HCT116 (cell line): ENCODE measurements around the gene CAPN5. TPM values are rescaled to one million over a fixed set of nuclear protein-coding genes. Genes with fewer than 3 reads are reported as not detected.

Source experiments
- ATAC-seq: fragments of 200-7000 bp; cut with Tn5 transposase; 2 replicates; pipeline ENCODE4 v1.9.1; 2020; ENCODE audit warnings: mild to moderate bottlenecking, moderate library complexity
- BruUV-seq: library from RNA; stranded (reverse); fragments of 400-500 nt; replicated peaks from 2 replicates; lab custom pipeline; 2021; lab: Mats Ljungman, UMichigan
- CTCF ChIA-PET: fragments of 300-600 bp; sonication (Branson Sonifier 250); formaldehyde crosslinking; loops from one replicate; lab custom pipeline; 2021; ENCODE audit warnings: antibody characterized with exemption; lab: Charles Lee
- POLR2A ChIA-PET: fragments of 300-600, 350-600 bp; sonication (Branson Sonifier 250); formaldehyde crosslinking; loops from one replicate; lab custom pipeline; 2021; ENCODE audit warnings: antibody characterized with exemption; lab: Charles Lee
- RAD21 ChIA-PET, 2 experiments: fragments of 300-600 bp; sonication (Branson Sonifier 250); formaldehyde crosslinking; loops; one replicate each; lab custom pipeline; 2023; ENCODE audit warnings: low total read pairs in 2 of 2; ENCODE audit not compliant: uncharacterized antibody in 2 of 2, unreplicated experiment in 2 of 2, low non-redundant PET in 1 of 2; lab: Charles Lee
- DNase-seq: peaks from one replicate; pipeline ENCODE4 v3.0.0-alpha.2; 2010; ENCODE audit warnings: low read depth, low spot score
- H2AFZ ChIP-seq: fragments of 200-600 bp; shearing (Covaris generic), sonication (generic); 2 replicates; pipeline ENCODE4 v1.6.1; 2017; ENCODE audit warnings: low read depth, mixed run types, mixed read lengths, antibody characterized with exemption, low read length; ENCODE audit not compliant: poor library complexity, severe bottlenecking
- H3K27ac ChIP-seq: 2 replicates; pipeline ENCODE4 v1.5.1; 2012; ENCODE audit warnings: low read depth, low read length
- H3K27me3 ChIP-seq: fragments of 200-600 bp; sonication (generic); 2 replicates; pipeline ENCODE4 v1.6.1; 2016; ENCODE audit warnings: mixed run types, low read length, mixed read lengths; ENCODE audit not compliant: insufficient read depth
- H3K36me3 ChIP-seq, 2 experiments: fragments of 200-500 bp in 1 of 2; fragments of 200-600 bp in 1 of 2; sonication (Bioruptor generic) in 1 of 2; sonication (generic) in 1 of 2; 2 replicates each; pipeline versions ENCODE4 v1.5.1 to v1.6.1; 2014 to 2016; ENCODE audit warnings: low read length in 2 of 2, inconsistent platforms in 1 of 2, mixed read lengths in 1 of 2, mixed run types in 1 of 2; ENCODE audit not compliant: insufficient read depth in 2 of 2, control insufficient read depth in 1 of 2
- H3K4me1 ChIP-seq, 2 experiments: fragments of 200-600 bp in 1 of 2; sonication (generic) in 1 of 2; 2 replicates each; pipeline versions ENCODE4 v1.5.1 to v1.6.1; 2012 to 2017; ENCODE audit warnings: low read length in 2 of 2, inconsistent platforms in 1 of 2, mild to moderate bottlenecking in 1 of 2, mixed read lengths in 1 of 2, mixed run types in 1 of 2, moderate library complexity in 1 of 2; ENCODE audit not compliant: insufficient read depth in 2 of 2, control insufficient read depth in 1 of 2
- H3K4me2 ChIP-seq: fragments of 200-600 bp; sonication (generic); 2 replicates; pipeline ENCODE4 v1.6.1; 2017; ENCODE audit warnings: mixed run types, low read length, mixed read lengths
- H3K4me3 ChIP-seq, 2 experiments: fragments of 200-600 bp in 1 of 2; sonication (generic) in 1 of 2; replicated peaks in 1 of 2; 2 replicates each; pipeline ENCODE4 v1.5.1; 2011 to 2016; ENCODE audit warnings: low read length in 2 of 2, control low read depth in 1 of 2, low read depth in 1 of 2, mild to moderate bottlenecking in 1 of 2, mixed read lengths in 1 of 2, mixed run types in 1 of 2
- H3K79me2 ChIP-seq: fragments of 200-600 bp; sonication (generic); 2 replicates; pipeline ENCODE4 v1.6.1; 2017; ENCODE audit warnings: mild to moderate bottlenecking, mixed run types, low read length, moderate library complexity, mixed read lengths; ENCODE audit not compliant: insufficient read depth
- H3K9ac ChIP-seq: fragments of 200-600 bp; sonication (generic); 2 replicates; pipeline ENCODE4 v1.6.1; 2016; ENCODE audit warnings: low read length, mixed read lengths
- H3K9me2 ChIP-seq: fragments of 200-600 bp; sonication (generic), shearing (Covaris generic); 2 replicates; pipeline ENCODE4 v1.6.1; 2017; ENCODE audit warnings: mixed run types, mild to moderate bottlenecking, moderate library complexity; ENCODE audit not compliant: insufficient read depth
- H3K9me3 ChIP-seq, 2 experiments: fragments of 200-500 bp in 1 of 2; fragments of 200-600 bp in 1 of 2; sonication (Bioruptor generic) in 1 of 2; sonication (generic) in 1 of 2; 2 replicates each; pipeline ENCODE4 v1.6.1; 2014 to 2017; ENCODE audit warnings: low read length in 2 of 2, mixed read lengths in 2 of 2, inconsistent platforms in 1 of 2, low read depth in 1 of 2, mild to moderate bottlenecking in 1 of 2, mixed run types in 1 of 2, moderate library complexity in 1 of 2; ENCODE audit not compliant: control insufficient read depth in 1 of 2, insufficient read depth in 1 of 2
- H4K20me1 ChIP-seq: fragments of 200-600 bp; sonication (generic), shearing (Covaris generic); 2 replicates; pipeline ENCODE4 v1.6.1; 2017; ENCODE audit warnings: mixed run types, mild to moderate bottlenecking, moderate library complexity; ENCODE audit not compliant: insufficient read depth
- CBX3 ChIP-seq: IDR thresholded peaks from 2 replicates; pipeline ENCODE4 v1.6.1; 2012; ENCODE audit warnings: low read depth
- CEBPB ChIP-seq: IDR thresholded peaks from 2 replicates; pipeline ENCODE4 v1.6.1; 2012; ENCODE audit warnings: low read depth
- EZH2 ChIP-seq: fragments of 200-600 bp; sonication (generic); IDR thresholded peaks from 2 replicates; pipeline ENCODE4 v1.6.1; 2017; ENCODE audit warnings: antibody characterized with exemption, mixed run types
- FOSL1 ChIP-seq: IDR thresholded peaks from 2 replicates; pipeline ENCODE4 v1.6.1; 2012; ENCODE audit warnings: low read depth
- JUND ChIP-seq: IDR thresholded peaks from 2 replicates; pipeline ENCODE4 v1.6.1; 2012
- POLR2AphosphoS5 ChIP-seq: IDR thresholded peaks from 2 replicates; pipeline ENCODE4 v1.6.1; 2011; ENCODE audit warnings: mild to moderate bottlenecking, low read depth, low read length, moderate library complexity
- RAD21 ChIP-seq: IDR thresholded peaks from 2 replicates; pipeline ENCODE4 v1.6.1; 2012; ENCODE audit warnings: low read depth, mild to moderate bottlenecking
- SIN3A ChIP-seq: IDR thresholded peaks from 2 replicates; pipeline ENCODE4 v1.6.1; 2012; ENCODE audit warnings: low read depth
- SP1 ChIP-seq: IDR thresholded peaks from 2 replicates; pipeline ENCODE4 v1.6.1; 2012; ENCODE audit warnings: low read depth
- TCF7L2 ChIP-seq: IDR thresholded peaks from 2 replicates; pipeline ENCODE4 v1.7.0; 2011; ENCODE audit warnings: borderline replicate concordance, inconsistent platforms; ENCODE audit not compliant: insufficient read depth, insufficient read length; ENCODE audit errors: extremely low read depth
- YY1 ChIP-seq: IDR thresholded peaks from 2 replicates; pipeline ENCODE4 v1.6.1; 2011; ENCODE audit warnings: low read length, low read depth, moderate library complexity, mild to moderate bottlenecking; ENCODE audit not compliant: insufficient replicate concordance; ENCODE audit errors: extremely low read depth
- ZFX ChIP-seq: fragments of 450-650 bp; IDR thresholded peaks from 2 replicates; pipeline ENCODE4 v1.6.1; 2017
- ZNF274 ChIP-seq: fragments of 200-500 bp; sonication (Bioruptor generic); IDR thresholded peaks from 2 replicates; pipeline ENCODE4 v1.6.1; 2014; ENCODE audit warnings: mild to moderate bottlenecking, low read depth, low read length, inconsistent platforms
- intact Hi-C: fragments of 100-400 bp; cut with micrococcal nuclease; formaldehyde crosslinking; loops from 2 replicates; pipeline ENCODE4 v1.10.0; 2022
- total RNA-seq: library from RNA; stranded (reverse); gene quantifications from one replicate; pipeline ENCODE4 v1.2.1, GENCODE V29; 2021; ENCODE audit not compliant: unreplicated experiment
- TF ChIP-seq, protein P1 (sequence below), 3 experiments: fragments of 200-600 bp in 1 of 3; sonication (generic) in 1 of 3; IDR thresholded peaks in 2 of 3; conservative IDR thresholded peaks in 1 of 3; 2 replicates each; pipeline ENCODE4 v1.5.1; 2012 to 2017; ENCODE audit warnings: low read depth in 2 of 3, low read length in 2 of 3, antibody characterized with exemption in 1 of 3, borderline replicate concordance in 1 of 3, control low read depth in 1 of 3, mild to moderate bottlenecking in 1 of 3, mixed read lengths in 1 of 3, mixed run types in 1 of 3, moderate library complexity in 1 of 3; ENCODE audit not compliant: insufficient read depth in 1 of 3
- TF ChIP-seq, protein P2 (sequence below): IDR thresholded peaks from 2 replicates; pipeline ENCODE4 v1.6.1; 2012
- TF ChIP-seq, protein P3 (sequence below): IDR thresholded peaks from 2 replicates; pipeline ENCODE4 v1.6.1; 2012; ENCODE audit warnings: low read depth

Gene CAPN5
- total RNA-seq, 1 experiment from 2014 or later: 8.6 TPM

DNA sequence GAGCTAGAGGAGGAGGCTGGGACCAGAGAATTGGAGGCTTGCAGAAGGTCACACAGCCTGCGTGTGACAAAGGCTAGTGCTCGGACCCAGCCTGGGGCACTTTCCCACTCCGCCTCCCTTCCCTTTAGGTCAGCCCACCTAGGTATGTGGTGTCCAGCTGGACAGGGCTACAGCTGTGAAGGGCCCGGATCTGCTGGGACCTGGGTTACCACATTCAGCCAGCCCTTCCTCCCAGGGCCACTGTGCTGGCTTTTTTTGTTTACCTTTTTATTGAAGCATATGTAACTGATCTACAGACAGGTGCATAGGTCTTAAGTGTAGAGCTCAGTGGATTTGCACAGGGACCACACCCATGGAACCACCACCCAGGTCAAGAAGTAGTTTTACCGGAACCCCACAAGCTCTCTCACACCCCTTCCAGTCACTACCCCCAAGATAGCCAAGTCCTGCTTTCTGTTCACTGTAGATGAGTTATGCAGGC, 8.7 kb downstream of the CAPN5 start:
- Histone ChIP-seq H3K79me2 (no peaks in the 10 kb centered on the region), H3K4me3 (no peak overlapping the region), H3K36me3 (no peaks in the 10 kb centered on the region), H3K27me3 (no peaks in the 10 kb centered on the region), H3K27ac (no peak overlapping the region), H3K9me2 (no peaks in the 10 kb centered on the region), H3K9me3 (no peaks in the 10 kb centered on the region), H3K4me2 (no peak overlapping the region), H3K9ac (no peak overlapping the region), H4K20me1 (no peaks in the 10 kb centered on the region), H2AFZ (no peak overlapping the region), H3K4me1 (peaks cover 25 to 32% of the 10 kb centered on the region in 2 experiments)
- ChIA-PET CTCF (interaction anchor here (0.7 to 3.5 kb wide), 2 partner anchors 9 to 16 kb away, joined by 3 to 17 read pairs; partner anchors contain the start of gene CAPN5), POLR2A (no interaction called here), RAD21 (no interaction called here)
- TF ChIP-seq CBX3: no peak
- no peak for TF ChIP-seq ZFX
- no peak for TF ChIP-seq POLR2AphosphoS5
- TF ChIP-seq SP1: no peak
- TF ChIP-seq YY1: no peak
- no peak for TF ChIP-seq ZNF274
- TF ChIP-seq FOSL1: no peak
- no peak for TF ChIP-seq TCF7L2
- no peak for TF ChIP-seq EZH2
- no peak for TF ChIP-seq JUND
- intact Hi-C loops: no loop called here
- no TSS peak for BruUV-seq
- DNase-seq (no peak), ATAC-seq (no peak)

DNA sequence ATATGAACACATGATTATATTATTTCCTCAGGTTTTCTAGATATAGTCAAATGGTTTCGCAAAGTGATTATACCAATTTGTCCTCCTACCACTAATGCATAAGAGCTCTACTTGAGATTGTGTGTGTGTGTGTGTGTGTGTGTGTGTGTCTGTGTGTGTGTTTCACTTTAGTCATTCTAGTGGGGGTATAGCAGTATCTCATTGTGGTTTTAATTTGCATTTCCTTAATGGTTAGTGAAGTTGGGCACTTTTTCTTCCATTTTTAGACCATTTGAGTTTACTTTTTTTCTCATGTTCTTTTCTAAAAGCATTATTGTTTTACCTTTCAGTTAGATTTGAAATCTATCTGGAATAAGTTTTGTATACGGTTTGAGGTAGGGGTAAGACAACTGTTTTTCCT, 12.9 kb downstream of the CAPN5 start:
- Histone ChIP-seq H3K27me3 (no peaks in the 10 kb centered on the region), H3K9me3 (no peaks in the 10 kb centered on the region), H3K4me2 (no peak overlapping the region), H3K36me3 (no peaks in the 10 kb centered on the region), H3K27ac (no peak overlapping the region), H3K79me2 (no peaks in the 10 kb centered on the region), H3K9me2 (no peaks in the 10 kb centered on the region), H3K4me1 (peaks cover under 1 to 1% of the 10 kb centered on the region in 2 experiments; a peak in 2 of 4 replicates), H3K9ac (no peak overlapping the region), H3K4me3 (no peak overlapping the region), H2AFZ (no peak overlapping the region), H4K20me1 (no peaks in the 10 kb centered on the region)
- intact Hi-C loops: no loop called here
- ATAC-seq (no peak), DNase-seq (no peak)
- BruUV-seq: no TSS peak
- CTCF ChIA-PET: interaction anchor here (0.8 to 3.6 kb wide), 3 partner anchors 12 to 32 kb away, joined by 3 to 19 read pairs (median 3); no protein-coding TSS in a partner anchor
- POLR2A ChIA-PET: no interaction called here
- RAD21 ChIA-PET: no interaction called here
- no peak for TF ChIP-seq ZFX
- TF ChIP-seq, protein P1, sequence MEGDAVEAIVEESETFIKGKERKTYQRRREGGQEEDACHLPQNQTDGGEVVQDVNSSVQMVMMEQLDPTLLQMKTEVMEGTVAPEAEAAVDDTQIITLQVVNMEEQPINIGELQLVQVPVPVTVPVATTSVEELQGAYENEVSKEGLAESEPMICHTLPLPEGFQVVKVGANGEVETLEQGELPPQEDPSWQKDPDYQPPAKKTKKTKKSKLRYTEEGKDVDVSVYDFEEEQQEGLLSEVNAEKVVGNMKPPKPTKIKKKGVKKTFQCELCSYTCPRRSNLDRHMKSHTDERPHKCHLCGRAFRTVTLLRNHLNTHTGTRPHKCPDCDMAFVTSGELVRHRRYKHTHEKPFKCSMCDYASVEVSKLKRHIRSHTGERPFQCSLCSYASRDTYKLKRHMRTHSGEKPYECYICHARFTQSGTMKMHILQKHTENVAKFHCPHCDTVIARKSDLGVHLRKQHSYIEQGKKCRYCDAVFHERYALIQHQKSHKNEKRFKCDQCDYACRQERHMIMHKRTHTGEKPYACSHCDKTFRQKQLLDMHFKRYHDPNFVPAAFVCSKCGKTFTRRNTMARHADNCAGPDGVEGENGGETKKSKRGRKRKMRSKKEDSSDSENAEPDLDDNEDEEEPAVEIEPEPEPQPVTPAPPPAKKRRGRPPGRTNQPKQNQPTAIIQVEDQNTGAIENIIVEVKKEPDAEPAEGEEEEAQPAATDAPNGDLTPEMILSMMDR (IDR thresholded peaks at IDR 0.05 in 2 of 3, conservative IDR thresholded peaks at IDR 0.05 in 1 of 3; ENCODE audit: borderline replicate concordance in 1 of 3, insufficient read depth in 1 of 3, low read depth in 2 of 3, low read length in 2 of 3): no peak
- TF ChIP-seq YY1: no peak
- TF ChIP-seq RAD21: no peak
- TF ChIP-seq, protein P2, sequence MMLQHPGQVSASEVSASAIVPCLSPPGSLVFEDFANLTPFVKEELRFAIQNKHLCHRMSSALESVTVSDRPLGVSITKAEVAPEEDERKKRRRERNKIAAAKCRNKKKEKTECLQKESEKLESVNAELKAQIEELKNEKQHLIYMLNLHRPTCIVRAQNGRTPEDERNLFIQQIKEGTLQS: no peak
- no peak for TF ChIP-seq JUND
- TF ChIP-seq ZNF274: no peak
- TF ChIP-seq SP1: no peak
- TF ChIP-seq SIN3A: no peak
- no peak for TF ChIP-seq FOSL1
- TF ChIP-seq CEBPB: no peak
- TF ChIP-seq, protein P3, sequence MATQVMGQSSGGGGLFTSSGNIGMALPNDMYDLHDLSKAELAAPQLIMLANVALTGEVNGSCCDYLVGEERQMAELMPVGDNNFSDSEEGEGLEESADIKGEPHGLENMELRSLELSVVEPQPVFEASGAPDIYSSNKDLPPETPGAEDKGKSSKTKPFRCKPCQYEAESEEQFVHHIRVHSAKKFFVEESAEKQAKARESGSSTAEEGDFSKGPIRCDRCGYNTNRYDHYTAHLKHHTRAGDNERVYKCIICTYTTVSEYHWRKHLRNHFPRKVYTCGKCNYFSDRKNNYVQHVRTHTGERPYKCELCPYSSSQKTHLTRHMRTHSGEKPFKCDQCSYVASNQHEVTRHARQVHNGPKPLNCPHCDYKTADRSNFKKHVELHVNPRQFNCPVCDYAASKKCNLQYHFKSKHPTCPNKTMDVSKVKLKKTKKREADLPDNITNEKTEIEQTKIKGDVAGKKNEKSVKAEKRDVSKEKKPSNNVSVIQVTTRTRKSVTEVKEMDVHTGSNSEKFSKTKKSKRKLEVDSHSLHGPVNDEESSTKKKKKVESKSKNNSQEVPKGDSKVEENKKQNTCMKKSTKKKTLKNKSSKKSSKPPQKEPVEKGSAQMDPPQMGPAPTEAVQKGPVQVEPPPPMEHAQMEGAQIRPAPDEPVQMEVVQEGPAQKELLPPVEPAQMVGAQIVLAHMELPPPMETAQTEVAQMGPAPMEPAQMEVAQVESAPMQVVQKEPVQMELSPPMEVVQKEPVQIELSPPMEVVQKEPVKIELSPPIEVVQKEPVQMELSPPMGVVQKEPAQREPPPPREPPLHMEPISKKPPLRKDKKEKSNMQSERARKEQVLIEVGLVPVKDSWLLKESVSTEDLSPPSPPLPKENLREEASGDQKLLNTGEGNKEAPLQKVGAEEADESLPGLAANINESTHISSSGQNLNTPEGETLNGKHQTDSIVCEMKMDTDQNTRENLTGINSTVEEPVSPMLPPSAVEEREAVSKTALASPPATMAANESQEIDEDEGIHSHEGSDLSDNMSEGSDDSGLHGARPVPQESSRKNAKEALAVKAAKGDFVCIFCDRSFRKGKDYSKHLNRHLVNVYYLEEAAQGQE: no peak
